ENCODE results near the gene CMTM6. TPM values are rescaled to one million over a fixed set of nuclear protein-coding genes. Genes with fewer than 3 reads are reported as not detected.

CMTM6 gene
- total RNA-seq, 4 donors from 2014 or later = 63.8 to 124 (median 71.3) TPM

DNA sequence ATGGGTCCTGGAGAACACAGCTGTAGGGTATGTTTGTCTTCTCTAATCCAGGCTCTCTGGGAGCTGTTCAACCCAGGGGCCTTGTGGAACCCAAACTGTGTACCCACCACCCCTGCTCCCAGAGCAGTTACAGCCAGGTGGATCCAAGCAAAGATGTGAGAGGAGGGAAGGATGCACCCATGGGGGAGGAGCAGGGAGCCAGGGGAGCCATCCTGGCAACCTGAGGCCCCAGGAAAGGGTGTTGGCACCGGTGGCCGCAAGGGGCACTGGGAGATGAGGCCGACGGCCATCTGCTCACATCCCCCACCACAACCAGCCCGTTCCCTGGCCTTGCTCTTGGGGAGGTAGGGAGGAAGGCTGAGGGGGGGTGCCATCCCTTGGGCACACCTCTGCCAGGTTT, 43.2 kb downstream of the CMTM6 start:
- no peak for DNase-seq
- H3K4me3 ChIP-seq (replicated peaks in 1 of 3) = no peak overlapping the region
- intact Hi-C loops (cut with DNase I) = no loop called here
- peaks cover 10 to 18% of the 10 kb centered on the region in 2 donors for H3K4me1 ChIP-seq
- H3K36me3 ChIP-seq = peaks cover 0 to 1% of the 10 kb centered on the region in 2 donors
- no peak overlapping the region for H3K27ac ChIP-seq
- H3K27me3 ChIP-seq = no peaks in the 10 kb centered on the region
- WGBS, 2 donors = 89 to 97% methylated on average over 5 of the region's 5 CpGs
- no peak for TF ChIP-seq POLR2A (IDR thresholded peaks at IDR 0.05)
- TF ChIP-seq, protein P1, sequence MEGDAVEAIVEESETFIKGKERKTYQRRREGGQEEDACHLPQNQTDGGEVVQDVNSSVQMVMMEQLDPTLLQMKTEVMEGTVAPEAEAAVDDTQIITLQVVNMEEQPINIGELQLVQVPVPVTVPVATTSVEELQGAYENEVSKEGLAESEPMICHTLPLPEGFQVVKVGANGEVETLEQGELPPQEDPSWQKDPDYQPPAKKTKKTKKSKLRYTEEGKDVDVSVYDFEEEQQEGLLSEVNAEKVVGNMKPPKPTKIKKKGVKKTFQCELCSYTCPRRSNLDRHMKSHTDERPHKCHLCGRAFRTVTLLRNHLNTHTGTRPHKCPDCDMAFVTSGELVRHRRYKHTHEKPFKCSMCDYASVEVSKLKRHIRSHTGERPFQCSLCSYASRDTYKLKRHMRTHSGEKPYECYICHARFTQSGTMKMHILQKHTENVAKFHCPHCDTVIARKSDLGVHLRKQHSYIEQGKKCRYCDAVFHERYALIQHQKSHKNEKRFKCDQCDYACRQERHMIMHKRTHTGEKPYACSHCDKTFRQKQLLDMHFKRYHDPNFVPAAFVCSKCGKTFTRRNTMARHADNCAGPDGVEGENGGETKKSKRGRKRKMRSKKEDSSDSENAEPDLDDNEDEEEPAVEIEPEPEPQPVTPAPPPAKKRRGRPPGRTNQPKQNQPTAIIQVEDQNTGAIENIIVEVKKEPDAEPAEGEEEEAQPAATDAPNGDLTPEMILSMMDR (IDR thresholded peaks at IDR 0.05) = no peak
- no peaks in the 10 kb centered on the region for H3K9me3 ChIP-seq

DNA sequence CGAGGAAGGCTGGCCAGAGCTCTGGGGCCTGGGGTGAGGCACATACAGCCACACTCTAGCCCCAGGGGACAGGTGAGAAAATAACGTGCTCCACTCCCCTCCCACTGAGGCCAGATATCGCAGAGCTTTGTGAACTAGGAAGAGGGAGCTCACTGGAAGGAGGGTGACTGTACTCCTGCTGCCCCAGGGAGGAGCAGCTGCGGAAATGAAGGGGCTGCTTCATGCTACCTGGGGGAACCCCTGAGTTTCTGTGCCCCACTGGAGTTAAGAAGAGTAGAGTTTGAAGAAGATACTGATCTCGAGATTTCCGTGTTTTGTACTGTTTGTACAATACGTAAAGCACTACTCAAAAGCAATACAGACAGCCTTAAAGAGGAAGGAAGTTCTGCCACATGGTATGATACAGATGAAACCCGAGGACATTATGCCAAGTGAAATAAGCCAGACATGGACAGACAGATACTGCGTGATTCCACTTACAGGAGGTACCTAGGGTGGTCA, 44.6 kb downstream of the CMTM6 start:
- 66 to 74% methylated on average over 9 of the region's 9 CpGs for WGBS, 2 donors
- Histone ChIP-seq H3K9me3 (no peaks in the 10 kb centered on the region), H3K36me3 (peaks cover 0 to 4% of the 10 kb centered on the region in 2 donors), H3K27me3 (no peaks in the 10 kb centered on the region), H3K4me3 (replicated peaks in 1 of 3) (no peak overlapping the region), H3K4me1 (peaks cover 10 to 18% of the 10 kb centered on the region in 2 donors), H3K27ac (no peak overlapping the region)
- TF ChIP-seq POLR2A (IDR thresholded peaks at IDR 0.05) = no peak
- TF ChIP-seq, protein P1 (IDR thresholded peaks at IDR 0.05) = no peak
- DNase-seq = no peak
- intact Hi-C loops (cut with DNase I) = no loop called here

DNA sequence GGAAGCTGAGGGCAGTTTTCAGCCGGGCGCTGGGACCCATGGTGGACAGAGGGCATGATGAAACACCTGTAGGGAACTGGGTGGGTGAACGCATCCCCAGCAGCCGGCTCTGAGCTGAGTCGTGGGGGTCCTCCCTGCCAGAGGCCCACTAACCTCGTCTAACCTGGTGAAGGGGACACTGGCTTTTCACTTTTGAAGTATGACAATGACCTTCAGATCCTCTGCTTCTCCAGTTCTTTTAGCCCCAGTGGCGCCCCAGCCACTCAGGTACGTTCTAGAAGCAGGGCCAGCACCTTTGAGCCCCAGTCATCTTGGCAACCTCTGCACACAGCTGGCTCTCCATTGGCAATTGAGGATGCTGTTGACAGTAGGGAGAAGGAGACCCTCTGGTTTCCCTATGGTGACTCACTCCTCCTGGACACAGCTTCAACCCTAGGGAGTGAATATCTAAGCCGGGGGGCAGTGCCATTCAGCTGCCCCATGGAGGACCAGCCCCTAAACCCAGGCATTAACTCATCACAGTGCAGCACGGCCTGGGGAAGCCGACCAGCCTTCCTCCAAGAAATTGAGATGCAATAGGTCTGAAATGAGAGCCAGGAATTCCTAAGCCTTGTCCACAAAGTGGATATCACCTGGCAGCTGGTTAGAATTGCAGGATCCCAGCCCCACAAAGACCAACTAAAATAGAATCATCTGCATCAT, 46.1 kb downstream of the CMTM6 start:
- Histone ChIP-seq H3K9me3 (no peaks in the 10 kb centered on the region), H3K4me1 (peaks cover 5 to 11% of the 10 kb centered on the region in 2 donors), H3K27me3 (no peaks in the 10 kb centered on the region), H3K4me3 (replicated peaks in 1 of 3) (no peak overlapping the region), H3K36me3 (peaks cover 0 to 4% of the 10 kb centered on the region in 2 donors), H3K27ac (no peak overlapping the region)
- WGBS, 2 donors = 85 to 92% methylated on average over 9 to 11 of the region's 11 CpGs
- intact Hi-C loops (cut with DNase I) = no loop called here
- DNase-seq = no peak
- TF ChIP-seq POLR2A (IDR thresholded peaks at IDR 0.05) = no peak
- TF ChIP-seq, protein P1 (IDR thresholded peaks at IDR 0.05) = no peak

DNA sequence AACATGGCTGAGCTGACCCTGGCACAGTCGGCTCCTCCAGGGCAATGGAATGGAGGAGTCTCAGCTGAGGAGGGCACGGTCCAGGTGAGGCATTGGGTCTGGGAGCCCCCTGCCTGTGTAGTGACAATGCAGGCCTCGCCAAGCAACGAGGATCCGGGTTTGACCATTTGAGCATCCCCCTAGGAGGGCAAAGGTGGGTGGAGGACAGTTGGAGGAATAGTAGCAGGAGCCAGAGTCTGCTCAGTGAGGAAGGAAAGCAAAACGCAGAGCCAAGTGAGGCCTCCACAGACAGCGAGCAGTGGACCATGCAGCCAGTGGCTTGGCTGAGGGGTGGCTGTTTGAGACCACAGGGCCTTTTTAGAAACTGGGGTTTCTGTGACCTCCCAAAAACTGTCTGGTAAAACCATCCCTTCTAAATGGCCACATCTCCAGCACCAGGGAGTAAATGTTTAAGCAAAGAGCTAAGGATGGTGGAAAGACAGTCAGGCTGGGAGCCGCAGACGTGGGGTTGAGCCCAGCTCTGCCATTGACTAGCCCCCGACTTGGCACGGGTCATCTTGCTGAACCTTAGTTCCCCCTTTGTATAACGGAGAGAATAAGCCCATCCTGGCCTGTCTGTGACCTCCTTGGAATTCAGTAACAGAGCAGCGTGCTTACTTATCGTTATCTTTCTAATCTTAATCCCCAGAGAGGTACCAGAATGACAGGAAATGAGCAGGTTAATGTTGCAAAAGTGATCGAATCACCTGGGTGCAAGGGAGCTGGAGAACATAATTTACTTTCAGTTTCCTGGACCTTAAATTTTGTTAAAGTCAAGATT, 46.8 kb downstream of the CMTM6 start:
- 76 to 78% methylated on average over 15 of the region's 15 CpGs for WGBS, 2 donors
- H3K27ac ChIP-seq = no peak overlapping the region

More for the DNA sequence above, 46.8 kb downstream of the CMTM6 start:
- H3K9me3 ChIP-seq = no peaks in the 10 kb centered on the region
- H3K27me3 ChIP-seq = no peaks in the 10 kb centered on the region
- intact Hi-C loops (cut with DNase I) = no loop called here
- peaks cover 0 to 8% of the 10 kb centered on the region in 2 donors for H3K4me1 ChIP-seq
- no peak for DNase-seq
- H3K36me3 ChIP-seq = peaks cover 0 to 4% of the 10 kb centered on the region in 2 donors
- TF ChIP-seq, protein P1 (IDR thresholded peaks at IDR 0.05) = no peak
- no peak for TF ChIP-seq POLR2A (IDR thresholded peaks at IDR 0.05)
- H3K4me3 ChIP-seq (replicated peaks in 1 of 3) = no peak overlapping the region
